ENCODE measurements around the gene IGFBP5. TPM values are rescaled to one million over a fixed set of nuclear protein-coding genes. Genes with fewer than 3 reads are reported as not detected.

The IGFBP5 gene
- total and polyA plus RNA-seq, 2 donors (not counting 3 experiments of a cell fraction or from before 2014, with no cell fraction given), result 0.06 TPM; not detected in 1

- Histone ChIP-seq H3K36me3 (ENCODE audit: control insufficient read depth in 2 of 2, extremely low read depth in 1 of 2, insufficient read depth in 2 of 2, low read length in 2 of 2) (no peaks in the 10 kb centered on the region), H3K9me1 (replicated peaks; ENCODE audit: control insufficient read depth, extremely low read depth, insufficient read depth, low read length) (no peaks in the 10 kb centered on the region), H3K4me1 (ENCODE audit: control insufficient read depth, extremely low read depth, insufficient read depth, low read length) (no peaks in the 10 kb centered on the region), H3K4me3 (replicated peaks in 1 of 3; ENCODE audit: insufficient read depth in 1 of 3, low read depth in 1 of 3, low read length in 3 of 3) (no peak overlapping the region), H3K9ac (replicated peaks; ENCODE audit: extremely low read depth, insufficient read depth, low read length) (no peak overlapping the region), H2AFZ (ENCODE audit: low read depth, low read length) (no peak overlapping the region), H3K79me2 (ENCODE audit: control insufficient read depth, insufficient read depth, low read length) (no peaks in the 10 kb centered on the region), H4K20me1 (replicated peaks; ENCODE audit: control insufficient read depth, extremely low read depth, insufficient read depth, low read length) (no peaks in the 10 kb centered on the region), H3K27me3 (ENCODE audit: control insufficient read depth in 2 of 2, insufficient read depth in 2 of 2, low read length in 2 of 2) (peaks cover 27 to 32% of the 10 kb centered on the region in 2 experiments), H3K27ac (ENCODE audit: insufficient read depth, low read depth, low read length) (no peak overlapping the region), H3K4me2 (ENCODE audit: insufficient read depth, low read length) (no peak overlapping the region), H3K9me3 (replicated peaks; ENCODE audit: control insufficient read depth, insufficient read depth, low read length) (no peaks in the 10 kb centered on the region)
- POLR2A ChIA-PET, result no interaction called here
- dilution Hi-C loops (cut with MboI; ENCODE audit: extremely low pct_ligation_motif_present, low sequenced_read_pairs) (no loop called here), intact Hi-C loops (cut with micrococcal nuclease) (no loop called here)
- CTCF ChIA-PET, result interaction anchor here (1.5 to 3.8 kb wide), 4 partner anchors 14 to 1012 kb away, joined by 3 to 31 read pairs (median 27); no protein-coding TSS in a partner anchor
- FAIRE-seq (no peak), DNase-seq (ENCODE audit: low read depth, low spot score) (no peak)
- no TSS peak for BruUV-seq (replicated peaks)
- no peak for TF ChIP-seq MAX (IDR thresholded peaks at IDR 0.05; ENCODE audit: insufficient read depth, insufficient read length)
- no peak for TF ChIP-seq CTCF (IDR thresholded peaks at IDR 0.05; ENCODE audit: extremely low read depth in 1 of 2, insufficient read depth in 1 of 2, low read depth in 1 of 2, low read length in 2 of 2)
- no peak for TF ChIP-seq POLR2AphosphoS5 (IDR thresholded peaks at IDR 0.05; ENCODE audit: insufficient read depth, low read depth, low read length)
- no peak for TF ChIP-seq FOS (IDR thresholded peaks at IDR 0.05; ENCODE audit: borderline replicate concordance, insufficient read depth, low read length)
- no peak for TF ChIP-seq GATA2 (IDR thresholded peaks at IDR 0.05; ENCODE audit: insufficient read depth, insufficient read length, low read depth, low read length)
- no peak for TF ChIP-seq JUN (IDR thresholded peaks at IDR 0.05; ENCODE audit: borderline replicate concordance, insufficient read depth, insufficient read length, low read depth)
- TF ChIP-seq MYC (IDR thresholded peaks at IDR 0.05; ENCODE audit: low read depth, low read length), result no peak
- no peak for TF ChIP-seq POLR2A (IDR thresholded peaks at IDR 0.05; ENCODE audit: low read depth, low read length)
- no peak for TF ChIP-seq EZH2 (IDR thresholded peaks at IDR 0.05; ENCODE audit: borderline replicate concordance, low read depth, low read length, severe bottlenecking)
Measured at GRCh38 chr2:216701544-216701943, 6.2 kb upstream of the IGFBP5 start.
